ENCODE data around the gene PRXL2B. TPM values are rescaled to one million over a fixed set of nuclear protein-coding genes. Genes with fewer than 3 reads are reported as not detected.

PRXL2B gene
- total RNA-seq, 4 donors from 2014 or later = 0.51 to 20.5 (median 13.2) TPM

- H3K27ac ChIP-seq = no peak overlapping the region
- intact Hi-C loops (cut with DNase I; ENCODE audit: low total_unique reads) = no loop called here
- H3K4me1 ChIP-seq = peaks cover 0 to 4% of the 10 kb centered on the region in 2 donors
- H3K9me3 ChIP-seq = no peaks in the 10 kb centered on the region
- H3K36me3 ChIP-seq = no peaks in the 10 kb centered on the region
- TF ChIP-seq CTCF (IDR thresholded peaks at IDR 0.05) = no peak
- TF ChIP-seq POLR2A (IDR thresholded peaks at IDR 0.05) = no peak
- H3K4me3 ChIP-seq = no peak overlapping the region
- H3K27me3 ChIP-seq = peaks cover 16 to 19% of the 10 kb centered on the region in 2 donors
- DNase-seq = no peak
Measured at GRCh38 chr1:2633366-2633935, 46.9 kb downstream of the PRXL2B start.

DNA sequence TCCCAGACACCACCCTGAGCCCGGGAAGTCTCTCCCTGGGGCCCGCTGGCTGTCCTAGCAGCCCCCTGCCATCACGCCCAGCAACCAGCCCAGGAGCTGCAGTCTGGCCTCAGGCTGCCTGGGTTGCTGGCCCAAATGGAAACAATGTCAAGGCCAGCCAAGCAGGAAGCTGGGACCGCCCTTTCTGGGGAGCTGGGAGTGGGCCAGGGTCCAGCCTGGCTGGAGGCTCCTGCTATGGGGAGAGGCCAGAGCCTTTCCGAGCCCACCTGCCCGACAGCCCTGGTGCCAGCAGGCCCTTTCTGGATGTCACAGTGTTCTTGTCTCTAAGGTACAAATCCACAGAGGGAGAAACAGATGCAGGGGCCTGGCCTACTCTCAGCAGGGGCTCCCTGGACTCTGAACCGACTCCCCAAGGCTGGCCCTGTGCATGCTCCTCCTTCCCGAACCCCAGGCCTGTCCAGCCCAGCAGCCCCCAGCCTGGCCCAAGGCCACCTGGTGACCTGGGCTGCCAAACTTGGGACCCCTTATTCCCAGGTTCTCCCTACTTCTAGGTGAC is 47.4 kb downstream of the PRXL2B start:
- Histone ChIP-seq H3K9me3 (no peaks in the 10 kb centered on the region), H3K4me3 (no peak overlapping the region), H3K27me3 (peaks cover 13 to 15% of the 10 kb centered on the region in 2 donors), H3K36me3 (no peaks in the 10 kb centered on the region), H3K27ac (no peak overlapping the region), H3K4me1 (peaks cover 0 to under 1% of the 10 kb centered on the region in 2 donors)
- no peak for DNase-seq
- intact Hi-C loops (cut with DNase I; ENCODE audit: low total_unique reads) = no loop called here
- no peak for TF ChIP-seq CTCF (IDR thresholded peaks at IDR 0.05)
- no peak for TF ChIP-seq POLR2A (IDR thresholded peaks at IDR 0.05)

DNA sequence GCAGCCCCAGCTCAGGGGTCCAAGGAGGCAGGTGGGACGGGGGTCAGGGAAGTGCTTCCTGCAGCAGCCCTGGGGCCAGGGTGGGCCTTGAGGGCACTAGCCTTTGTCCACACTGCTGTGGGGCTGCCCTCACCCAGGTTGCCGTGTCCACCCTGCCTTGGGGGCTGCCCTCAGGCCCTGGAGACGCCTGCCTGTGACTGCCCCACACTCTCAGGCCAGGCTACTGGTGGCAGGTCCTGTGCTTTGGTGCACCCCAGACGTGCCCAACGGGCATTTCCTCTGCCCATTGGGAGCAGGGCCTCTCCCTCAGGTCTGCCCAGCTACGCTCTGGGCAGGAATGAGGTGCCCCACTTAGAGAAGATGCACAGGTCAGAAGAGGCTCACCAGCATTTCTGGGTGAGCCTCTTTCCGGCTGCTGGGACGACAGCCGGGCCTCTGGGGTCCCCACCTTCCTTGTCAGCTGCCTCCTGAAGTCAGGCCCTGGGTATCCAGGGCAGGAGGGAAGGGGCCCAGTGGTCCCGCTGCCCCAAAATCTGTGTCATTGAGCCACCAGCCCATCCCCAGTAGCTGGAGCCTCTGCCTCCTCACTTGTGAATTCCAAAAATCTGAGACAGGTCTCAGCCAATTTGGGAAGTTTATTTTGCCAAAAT is 48.9 kb downstream of the PRXL2B start:
- Histone ChIP-seq H3K4me3 (no peak overlapping the region), H3K36me3 (no peaks in the 10 kb centered on the region), H3K27ac (no peak overlapping the region), H3K4me1 (no peaks in the 10 kb centered on the region), H3K9me3 (no peaks in the 10 kb centered on the region), H3K27me3 (peaks cover 4 to 7% of the 10 kb centered on the region in 2 donors)
- intact Hi-C loops (cut with DNase I; ENCODE audit: low total_unique reads) = no loop called here
- DNase-seq = no peak
- no peak for TF ChIP-seq POLR2A (IDR thresholded peaks at IDR 0.05)
- TF ChIP-seq CTCF (IDR thresholded peaks at IDR 0.05) = no peak

- DNase-seq = no peak
- H3K27ac ChIP-seq = no peak overlapping the region
- H3K9me3 ChIP-seq = no peaks in the 10 kb centered on the region
- no peak overlapping the region for H3K4me3 ChIP-seq
- no peaks in the 10 kb centered on the region for H3K36me3 ChIP-seq
- TF ChIP-seq CTCF (IDR thresholded peaks at IDR 0.05) (no peak), POLR2A (IDR thresholded peaks at IDR 0.05) (no peak)
- peaks cover 4% of the 10 kb centered on the region in 2 donors for H3K27me3 ChIP-seq
- H3K4me1 ChIP-seq = peaks cover 0 to 1% of the 10 kb centered on the region in 2 donors
- intact Hi-C loops (cut with DNase I; ENCODE audit: low total_unique reads) = no loop called here
Measured at GRCh38 chr1:2636733-2637132, 50.2 kb downstream of the PRXL2B start.

DNA sequence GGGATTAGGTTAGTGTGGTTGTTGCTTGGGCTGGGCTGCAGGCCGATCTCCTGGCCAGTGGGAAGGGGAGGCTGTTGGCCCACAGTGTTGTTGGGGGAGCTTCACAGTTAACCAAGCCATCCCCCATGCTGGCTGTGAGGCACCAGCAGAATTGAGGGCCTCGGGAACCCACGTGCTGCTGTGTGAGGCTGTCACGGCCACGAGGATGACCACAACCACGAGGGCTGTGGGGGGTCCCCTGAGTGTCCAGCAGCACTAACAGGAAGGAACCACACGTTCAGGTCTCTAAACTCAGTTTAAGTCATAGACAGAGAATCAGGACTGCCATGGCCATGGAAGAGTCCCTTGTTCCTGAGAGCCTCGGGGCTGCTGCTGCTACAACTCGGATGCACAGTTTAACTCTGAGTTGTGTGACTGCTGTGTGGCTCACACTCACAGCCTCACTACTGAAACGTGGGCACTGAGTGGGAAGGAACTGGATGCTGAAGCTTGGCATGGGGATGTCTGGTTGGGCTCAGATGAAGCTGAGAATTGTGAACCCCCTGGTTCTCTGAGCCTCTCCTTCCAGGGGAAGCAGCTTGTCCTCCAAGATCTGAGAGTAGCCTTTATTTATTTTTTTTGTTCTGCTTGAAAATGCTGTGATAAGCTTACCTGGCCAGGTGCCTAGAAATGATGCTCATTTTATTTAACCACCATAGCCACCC is 51.0 kb downstream of the PRXL2B start:
- H3K27ac ChIP-seq = no peak overlapping the region
- intact Hi-C loops (cut with DNase I; ENCODE audit: low total_unique reads) = no loop called here
- peaks cover 0 to 4% of the 10 kb centered on the region in 2 donors for H3K27me3 ChIP-seq
- H3K9me3 ChIP-seq = no peaks in the 10 kb centered on the region
- no peaks in the 10 kb centered on the region for H3K36me3 ChIP-seq
- TF ChIP-seq POLR2A (IDR thresholded peaks at IDR 0.05) (no peak), CTCF (IDR thresholded peaks at IDR 0.05) (no peak)
- peaks cover 0 to 8% of the 10 kb centered on the region in 2 donors for H3K4me1 ChIP-seq
- DNase-seq = no peak
- H3K4me3 ChIP-seq = no peak overlapping the region
